ENCODE results near the gene BRD4.

Gene BRD4

GRCh38 chr19:15318241-15318691, 14.1 kb downstream of the BRD4 start:
- DNase-seq (ENCODE audit: extremely low spot score, insufficient read length, low read depth) (no peak), FAIRE-seq (peak; percentile 56)

- DNase-seq (ENCODE audit: extremely low spot score, insufficient read length, low read depth) = no peak
- FAIRE-seq = no peak
Measured at GRCh38 chr19:15317392-15318071, 14.8 kb downstream of the BRD4 start.

GRCh38 chr19:15316498-15316897, 15.8 kb downstream of the BRD4 start:
- FAIRE-seq (peak; percentile 76), DNase-seq (ENCODE audit: extremely low spot score, insufficient read length, low read depth) (no peak)

GRCh38 chr19:15315101-15315500, 17.2 kb downstream of the BRD4 start:
- DNase-seq (ENCODE audit: extremely low spot score, insufficient read length, low read depth) = no peak
- no peak for FAIRE-seq

- DNase-seq (ENCODE audit: extremely low spot score, insufficient read length, low read depth) (no peak), FAIRE-seq (no peak)
Measured at GRCh38 chr19:15313649-15314279, 18.6 kb downstream of the BRD4 start.

- DNase-seq (ENCODE audit: extremely low spot score, insufficient read length, low read depth) (no peak), FAIRE-seq (no peak)
Measured at GRCh38 chr19:15307169-15307568, 25.2 kb downstream of the BRD4 start.

- no peak for DNase-seq (ENCODE audit: extremely low spot score, insufficient read length, low read depth)
- no peak for FAIRE-seq
Measured at GRCh38 chr19:15305582-15306334, 26.6 kb downstream of the BRD4 start.

GRCh38 chr19:15304140-15304705, 28.1 kb downstream of the BRD4 start:
- FAIRE-seq = no peak
- no peak for DNase-seq (ENCODE audit: extremely low spot score, insufficient read length, low read depth)

- no peak for FAIRE-seq
- no peak for DNase-seq (ENCODE audit: extremely low spot score, insufficient read length, low read depth)
Measured at GRCh38 chr19:15303105-15303780, 29.1 kb downstream of the BRD4 start.

- DNase-seq (ENCODE audit: extremely low spot score, insufficient read length, low read depth) (no peak), FAIRE-seq (no peak)
Measured at GRCh38 chr19:15300533-15301197, 31.7 kb downstream of the BRD4 start.

- FAIRE-seq = no peak
- DNase-seq (ENCODE audit: extremely low spot score, insufficient read length, low read depth) = no peak
Measured at GRCh38 chr19:15299568-15300409, 32.5 kb downstream of the BRD4 start.

- DNase-seq (ENCODE audit: extremely low spot score, insufficient read length, low read depth) (no peak), FAIRE-seq (no peak)
Measured at GRCh38 chr19:15298847-15299567, 33.3 kb downstream of the BRD4 start.

GRCh38 chr19:15297416-15298224, 34.7 kb downstream of the BRD4 start:
- FAIRE-seq (no peak), DNase-seq (ENCODE audit: extremely low spot score, insufficient read length, low read depth) (no peak)

- no peak for FAIRE-seq
- no peak for DNase-seq (ENCODE audit: extremely low spot score, insufficient read length, low read depth)
Measured at GRCh38 chr19:15296841-15297415, 35.4 kb downstream of the BRD4 start.

GRCh38 chr19:15296353-15296752, 36.0 kb downstream of the BRD4 start:
- FAIRE-seq (no peak), DNase-seq (ENCODE audit: extremely low spot score, insufficient read length, low read depth) (no peak)

- FAIRE-seq = no peak
- DNase-seq (ENCODE audit: extremely low spot score, insufficient read length, low read depth) = no peak
Measured at GRCh38 chr19:15294561-15294990, 37.8 kb downstream of the BRD4 start.

Measured in GM18507 (cell line).